ENCODE data around the gene PTH2R. TPM values are rescaled to one million over a fixed set of nuclear protein-coding genes. Genes with fewer than 3 reads are reported as not detected.

PTH2R gene
- total and polyA plus RNA-seq, 2 of the 13 experiments (the other 11 are each of a cell fraction or from before 2014, with no cell fraction given) = 0.04 TPM; not detected in 1

DNA sequence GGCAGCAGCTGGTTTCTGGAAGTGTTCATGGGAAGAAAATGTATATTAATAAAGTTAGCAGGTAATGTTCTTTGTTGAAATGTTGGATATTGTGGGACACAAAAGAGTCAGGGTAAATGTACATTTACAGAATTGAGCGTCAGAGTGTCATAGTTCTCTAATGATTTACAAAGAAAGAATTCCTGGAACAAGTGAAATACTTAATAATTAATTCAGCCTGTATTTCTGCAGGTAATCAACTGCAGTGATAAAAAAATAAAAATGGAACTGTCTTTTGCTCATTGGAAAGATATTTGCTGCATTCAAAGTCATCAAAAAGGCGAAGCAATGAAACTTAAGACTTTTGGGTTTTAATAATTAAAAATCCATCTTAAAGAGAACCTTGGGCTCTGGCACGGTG is 27.4 kb upstream of the PTH2R start:
- Histone ChIP-seq H3K79me2 (ENCODE audit: insufficient read depth, low read length) (no peaks in the 10 kb centered on the region), H2AFZ (ENCODE audit: low read length) (no peak overlapping the region), H3K27me3 (ENCODE audit: control insufficient read depth in 1 of 2, insufficient read depth in 2 of 2, low read length in 2 of 2) (peaks cover 0 to 5% of the 10 kb centered on the region in 2 experiments; a peak in 1 of 5 replicates), H3K4me3 (replicated peaks in 1 of 3; ENCODE audit: insufficient read depth in 1 of 3, low read depth in 2 of 3, low read length in 3 of 3) (no peak overlapping the region), H3K9ac (ENCODE audit: insufficient read depth, low read depth, low read length) (no peak overlapping the region), H4K20me1 (ENCODE audit: insufficient read depth, low read length) (no peaks in the 10 kb centered on the region), H3K27ac (ENCODE audit: extremely low read length, insufficient read depth, low read length) (no peak overlapping the region), H3K36me3 (replicated peaks in 1 of 2; ENCODE audit: control insufficient read depth in 1 of 2, insufficient read depth in 2 of 2, low read length in 2 of 2) (no peaks in the 10 kb centered on the region), H3K4me1 (ENCODE audit: insufficient read depth, low read length) (no peaks in the 10 kb centered on the region), H3K4me2 (ENCODE audit: low read depth, low read length) (no peak overlapping the region), H3K9me3 (ENCODE audit: low read length) (no peaks in the 10 kb centered on the region)
- POLR2A ChIA-PET = no interaction called here
- intact Hi-C loops (cut with micrococcal nuclease; ENCODE audit: unreplicated experiment) (no loop called here), in situ Hi-C loops (cut with HindIII; ENCODE audit: extremely low pct_ligation_motif_present, low pct_unique_long_range_greater_than_20kb) (loop anchor here (25.0 kb wide), 1 partner anchor 1808 kb away; no protein-coding TSS in a partner anchor)
- FAIRE-seq (no peak), DNase-seq (ENCODE audit: low spot score) (no peak), ATAC-seq (no peak)
- no TSS peak for BruUV-seq (replicated peaks)
- 24% methylated on average over 3 of the region's 3 CpGs for whole genome bisulfite sequencing (ENCODE audit: low lambda C conversion rate)
- CTCF ChIA-PET (ENCODE audit: low intra/inter-chr PET ratio, low total read pairs) = no interaction called here
- TF ChIP-seq ZNF567 (CRISPR knock-in tag; IDR thresholded peaks at IDR 0.05; ENCODE audit: borderline replicate concordance) = no peak
- TF ChIP-seq CENPT (CRISPR knock-in tag; IDR thresholded peaks at IDR 0.05; ENCODE audit: low read depth) = no peak
- TF ChIP-seq ZNF496 (CRISPR knock-in tag; IDR thresholded peaks at IDR 0.05; ENCODE audit: insufficient replicate concordance) = no peak
- no peak for TF ChIP-seq PITX1 (CRISPR knock-in tag; IDR thresholded peaks at IDR 0.05)
- no peak for TF ChIP-seq RARG (CRISPR knock-in tag; IDR thresholded peaks at IDR 0.05; ENCODE audit: low read depth)
- no peak for TF ChIP-seq FOXC1 (CRISPR knock-in tag; IDR thresholded peaks at IDR 0.05; ENCODE audit: borderline replicate concordance)
- no peak for TF ChIP-seq SALL2 (CRISPR knock-in tag; IDR thresholded peaks at IDR 0.05)
- no peak for TF ChIP-seq GLI4 (CRISPR knock-in tag; IDR thresholded peaks at IDR 0.05; ENCODE audit: borderline replicate concordance)
- no peak for TF ChIP-seq ZBTB10 (CRISPR knock-in tag; IDR thresholded peaks at IDR 0.05; ENCODE audit: borderline replicate concordance)
- TF ChIP-seq, protein P1, sequence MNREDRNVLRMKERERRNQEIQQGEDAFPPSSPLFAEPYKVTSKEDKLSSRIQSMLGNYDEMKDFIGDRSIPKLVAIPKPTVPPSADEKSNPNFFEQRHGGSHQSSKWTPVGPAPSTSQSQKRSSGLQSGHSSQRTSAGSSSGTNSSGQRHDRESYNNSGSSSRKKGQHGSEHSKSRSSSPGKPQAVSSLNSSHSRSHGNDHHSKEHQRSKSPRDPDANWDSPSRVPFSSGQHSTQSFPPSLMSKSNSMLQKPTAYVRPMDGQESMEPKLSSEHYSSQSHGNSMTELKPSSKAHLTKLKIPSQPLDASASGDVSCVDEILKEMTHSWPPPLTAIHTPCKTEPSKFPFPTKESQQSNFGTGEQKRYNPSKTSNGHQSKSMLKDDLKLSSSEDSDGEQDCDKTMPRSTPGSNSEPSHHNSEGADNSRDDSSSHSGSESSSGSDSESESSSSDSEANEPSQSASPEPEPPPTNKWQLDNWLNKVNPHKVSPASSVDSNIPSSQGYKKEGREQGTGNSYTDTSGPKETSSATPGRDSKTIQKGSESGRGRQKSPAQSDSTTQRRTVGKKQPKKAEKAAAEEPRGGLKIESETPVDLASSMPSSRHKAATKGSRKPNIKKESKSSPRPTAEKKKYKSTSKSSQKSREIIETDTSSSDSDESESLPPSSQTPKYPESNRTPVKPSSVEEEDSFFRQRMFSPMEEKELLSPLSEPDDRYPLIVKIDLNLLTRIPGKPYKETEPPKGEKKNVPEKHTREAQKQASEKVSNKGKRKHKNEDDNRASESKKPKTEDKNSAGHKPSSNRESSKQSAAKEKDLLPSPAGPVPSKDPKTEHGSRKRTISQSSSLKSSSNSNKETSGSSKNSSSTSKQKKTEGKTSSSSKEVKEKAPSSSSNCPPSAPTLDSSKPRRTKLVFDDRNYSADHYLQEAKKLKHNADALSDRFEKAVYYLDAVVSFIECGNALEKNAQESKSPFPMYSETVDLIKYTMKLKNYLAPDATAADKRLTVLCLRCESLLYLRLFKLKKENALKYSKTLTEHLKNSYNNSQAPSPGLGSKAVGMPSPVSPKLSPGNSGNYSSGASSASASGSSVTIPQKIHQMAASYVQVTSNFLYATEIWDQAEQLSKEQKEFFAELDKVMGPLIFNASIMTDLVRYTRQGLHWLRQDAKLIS (CRISPR knock-in tag; IDR thresholded peaks at IDR 0.05) = no peak
- no peak for TF ChIP-seq CREB1 (IDR thresholded peaks at IDR 0.05)
- no peak for TF ChIP-seq CREB1 (CRISPR knock-in tag; IDR thresholded peaks at IDR 0.05)
- TF ChIP-seq, protein P2, sequence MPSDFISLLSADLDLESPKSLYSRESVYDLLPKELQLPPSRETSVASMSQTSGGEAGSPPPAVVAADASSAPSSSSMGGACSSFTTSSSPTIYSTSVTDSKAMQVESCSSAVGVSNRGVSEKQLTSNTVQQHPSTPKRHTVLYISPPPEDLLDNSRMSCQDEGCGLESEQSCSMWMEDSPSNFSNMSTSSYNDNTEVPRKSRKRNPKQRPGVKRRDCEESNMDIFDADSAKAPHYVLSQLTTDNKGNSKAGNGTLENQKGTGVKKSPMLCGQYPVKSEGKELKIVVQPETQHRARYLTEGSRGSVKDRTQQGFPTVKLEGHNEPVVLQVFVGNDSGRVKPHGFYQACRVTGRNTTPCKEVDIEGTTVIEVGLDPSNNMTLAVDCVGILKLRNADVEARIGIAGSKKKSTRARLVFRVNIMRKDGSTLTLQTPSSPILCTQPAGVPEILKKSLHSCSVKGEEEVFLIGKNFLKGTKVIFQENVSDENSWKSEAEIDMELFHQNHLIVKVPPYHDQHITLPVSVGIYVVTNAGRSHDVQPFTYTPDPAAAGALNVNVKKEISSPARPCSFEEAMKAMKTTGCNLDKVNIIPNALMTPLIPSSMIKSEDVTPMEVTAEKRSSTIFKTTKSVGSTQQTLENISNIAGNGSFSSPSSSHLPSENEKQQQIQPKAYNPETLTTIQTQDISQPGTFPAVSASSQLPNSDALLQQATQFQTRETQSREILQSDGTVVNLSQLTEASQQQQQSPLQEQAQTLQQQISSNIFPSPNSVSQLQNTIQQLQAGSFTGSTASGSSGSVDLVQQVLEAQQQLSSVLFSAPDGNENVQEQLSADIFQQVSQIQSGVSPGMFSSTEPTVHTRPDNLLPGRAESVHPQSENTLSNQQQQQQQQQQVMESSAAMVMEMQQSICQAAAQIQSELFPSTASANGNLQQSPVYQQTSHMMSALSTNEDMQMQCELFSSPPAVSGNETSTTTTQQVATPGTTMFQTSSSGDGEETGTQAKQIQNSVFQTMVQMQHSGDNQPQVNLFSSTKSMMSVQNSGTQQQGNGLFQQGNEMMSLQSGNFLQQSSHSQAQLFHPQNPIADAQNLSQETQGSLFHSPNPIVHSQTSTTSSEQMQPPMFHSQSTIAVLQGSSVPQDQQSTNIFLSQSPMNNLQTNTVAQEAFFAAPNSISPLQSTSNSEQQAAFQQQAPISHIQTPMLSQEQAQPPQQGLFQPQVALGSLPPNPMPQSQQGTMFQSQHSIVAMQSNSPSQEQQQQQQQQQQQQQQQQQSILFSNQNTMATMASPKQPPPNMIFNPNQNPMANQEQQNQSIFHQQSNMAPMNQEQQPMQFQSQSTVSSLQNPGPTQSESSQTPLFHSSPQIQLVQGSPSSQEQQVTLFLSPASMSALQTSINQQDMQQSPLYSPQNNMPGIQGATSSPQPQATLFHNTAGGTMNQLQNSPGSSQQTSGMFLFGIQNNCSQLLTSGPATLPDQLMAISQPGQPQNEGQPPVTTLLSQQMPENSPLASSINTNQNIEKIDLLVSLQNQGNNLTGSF (CRISPR knock-in tag; IDR thresholded peaks at IDR 0.05) = no peak
- TF ChIP-seq TBP (CRISPR knock-in tag; IDR thresholded peaks at IDR 0.05) = no peak

Data from HepG2 (cell line).